Suppressor macrophage (primary cell): Measurements from ENCODE around the gene RHOH.
"Not testable (repeated sequence)": the region's sequence is repeated elsewhere in the genome, so short reads cannot be mapped to it uniquely, and the experiment has no call there.

Source experiments
- DNase-seq, 4 experiments: peaks; one replicate each; pipeline ENCODE4 v3.0.0-alpha.2; 2020 to 2022

The RHOH gene

GRCh38 chr4:40262077-40262528 is 65.3 kb downstream of the RHOH start:
- peak in 1 of 4 experiments; percentile 9 for DNase-seq

GRCh38 chr4:40262861-40263260 is 66.0 kb downstream of the RHOH start:
- DNase-seq = no peak

- peak; percentile 31 to 67 (median 52) for DNase-seq
Observed at GRCh38 chr4:40264497-40264896, 67.7 kb downstream of the RHOH start.

- no peak for DNase-seq
Observed at GRCh38 chr4:40264995-40265909, 68.4 kb downstream of the RHOH start.

- DNase-seq = no peak
Observed at GRCh38 chr4:40265910-40266274, 69.1 kb downstream of the RHOH start.

- DNase-seq = no peak
Observed at GRCh38 chr4:40269133-40269532, 72.3 kb downstream of the RHOH start.

GRCh38 chr4:40270609-40271008 is 73.8 kb downstream of the RHOH start:
- DNase-seq = no peak

GRCh38 chr4:40275065-40275730 is 78.4 kb downstream of the RHOH start:
- DNase-seq = no peak

GRCh38 chr4:40276546-40276945 is 79.7 kb downstream of the RHOH start:
- no peak for DNase-seq

GRCh38 chr4:40280586-40280985 is 83.8 kb downstream of the RHOH start:
- no peak for DNase-seq

- no peak for DNase-seq
Observed at GRCh38 chr4:40281099-40281498, 84.3 kb downstream of the RHOH start.

- DNase-seq = peak in 3 of 4 experiments; percentile 38 to 68 (median 59)
Observed at GRCh38 chr4:40281913-40282312, 85.1 kb downstream of the RHOH start.

GRCh38 chr4:40282857-40283256 is 86.0 kb downstream of the RHOH start:
- not testable (repeated sequence) for DNase-seq

- no peak for DNase-seq
Observed at GRCh38 chr4:40283413-40283812, 86.6 kb downstream of the RHOH start.

GRCh38 chr4:40283968-40284367 is 87.1 kb downstream of the RHOH start:
- DNase-seq = no peak

GRCh38 chr4:40285692-40286091 is 88.9 kb downstream of the RHOH start:
- DNase-seq = no peak

- peak in 1 of 4 experiments; percentile 14 for DNase-seq
Observed at GRCh38 chr4:40288566-40288965, 91.7 kb downstream of the RHOH start.

- peak in 3 of 4 experiments; percentile 35 to 55 (median 41) for DNase-seq
Observed at GRCh38 chr4:40289366-40290188, 92.7 kb downstream of the RHOH start.

- DNase-seq = peak in 1 of 4 experiments; percentile 9
Observed at GRCh38 chr4:40290611-40291186, 93.9 kb downstream of the RHOH start.

- DNase-seq = peak; percentile 51 to 76 (median 65)
Observed at GRCh38 chr4:40292313-40292759, 95.5 kb downstream of the RHOH start.

- no peak for DNase-seq
Observed at GRCh38 chr4:40294339-40294738, 97.5 kb downstream of the RHOH start.

- not testable (repeated sequence) for DNase-seq
Observed at GRCh38 chr4:40295030-40295429, 98.2 kb downstream of the RHOH start.
